K562 (cell line): ENCODE data around the gene FHIT. TPM values are rescaled to one million over a fixed set of nuclear protein-coding genes. Genes with fewer than 3 reads are reported as not detected.

ENCODE experiments used
- ATAC-seq: fragments of 200-7000 bp; cut with Tn5 transposase; 3 replicates; pipeline ENCODE4 v1.9.1; 2020; ENCODE audit warnings: moderate library complexity
- BruUV-seq: library from RNA; stranded (reverse); fragments of 400-500 nt; replicated peaks from 2 replicates; lab custom pipeline; 2021; lab: Mats Ljungman, UMichigan
- CTCF ChIA-PET: fragments of 300-600 bp; formaldehyde crosslinking; extraction: SDS; loops from one replicate; lab custom pipeline; 2021; ENCODE audit warnings: low intra/inter-chr PET ratio; lab: Yijun Ruan, JAX
- POLR2A ChIA-PET: fragments of 300-600, 350-650 bp; sonication (Branson Sonifier 250); formaldehyde crosslinking; extraction: SDS; loops from one replicate; lab custom pipeline; 2021; ENCODE audit warnings: antibody characterized with exemption, inconsistent platforms; lab: Yijun Ruan, JAX
- DNase-seq, 4 experiments: peaks; one replicate each; pipeline versions ENCODE4 v3.0.0 to v3.0.0-alpha.2; 2011 to 2018; ENCODE audit warnings: low spot score in 3 of 4, mixed read lengths in 3 of 4; ENCODE audit errors: extremely low read depth in 1 of 4
- FAIRE-seq: peaks from 2 replicates; lab custom pipeline; 2011; peaks lifted over from hg19 to GRCh38; lab: Jason Lieb, UNC
- H2AFZ ChIP-seq: 2 replicates; pipeline ENCODE4 v1.6.0; 2011; ENCODE audit warnings: low read depth, low read length, control low read depth, inconsistent platforms
- H3K27ac ChIP-seq: fragments of 200-600 bp; 3 replicates; pipeline ENCODE4 v1.8.0; 2011; ENCODE audit warnings: low read depth, mild to moderate bottlenecking, control low read depth, inconsistent platforms, low read length, moderate library complexity, mixed read lengths; ENCODE audit errors: extremely low read depth
- H3K27me3 ChIP-seq, 2 experiments: fragments of 300-600 bp in 1 of 2; 2 replicates in 1 of 2; 3 replicates in 1 of 2; pipeline versions ENCODE4 v1.6.0 to v1.8.0; 2011; ENCODE audit warnings: inconsistent platforms in 2 of 2, low read length in 2 of 2, mild to moderate bottlenecking in 1 of 2, mixed read lengths in 1 of 2, moderate library complexity in 1 of 2; ENCODE audit not compliant: control insufficient read depth in 2 of 2, insufficient read depth in 2 of 2
- H3K36me3 ChIP-seq: fragments of 300-600 bp; 3 replicates; pipeline ENCODE4 v1.8.0; 2011; ENCODE audit warnings: mild to moderate bottlenecking, low read length, inconsistent platforms; ENCODE audit not compliant: control insufficient read depth, insufficient read depth
- H3K4me1 ChIP-seq, 2 experiments: fragments of 200-600 bp in 1 of 2; replicated peaks in 1 of 2; 2 replicates in 1 of 2; 3 replicates in 1 of 2; pipeline versions ENCODE4 v1.5.1 to v1.8.0; 2011; ENCODE audit warnings: inconsistent platforms in 2 of 2, low read length in 2 of 2, mild to moderate bottlenecking in 1 of 2, mixed read lengths in 1 of 2, moderate library complexity in 1 of 2; ENCODE audit not compliant: control insufficient read depth in 2 of 2, insufficient read depth in 2 of 2
- H3K4me2 ChIP-seq: 2 replicates; pipeline ENCODE4 v1.6.1; 2011; ENCODE audit warnings: low read length, control low read depth, inconsistent platforms, mixed read lengths; ENCODE audit not compliant: insufficient read depth
- H3K4me3 ChIP-seq: fragments of 200-600 bp; sonication (generic), shearing (Covaris generic); 2 replicates; pipeline ENCODE4 v1.5.1; 2016; ENCODE audit warnings: control low read depth, inconsistent platforms
- H3K79me2 ChIP-seq: fragments of 200-600 bp; 3 replicates; pipeline ENCODE4 v1.8.0; 2011; ENCODE audit warnings: low read length, inconsistent platforms; ENCODE audit not compliant: control insufficient read depth, insufficient read depth
- H3K9ac ChIP-seq, 2 experiments: 2 replicates each; pipeline versions ENCODE4 v1.6.0 to v1.6.1; 2011; ENCODE audit warnings: low read depth in 2 of 2, low read length in 2 of 2, control low read depth in 1 of 2, inconsistent platforms in 1 of 2, mild to moderate bottlenecking in 1 of 2, mixed read lengths in 1 of 2; ENCODE audit not compliant: insufficient read depth in 1 of 2
- H3K9me1 ChIP-seq: one replicate; pipeline ENCODE4 v1.6.0; 2011; ENCODE audit warnings: inconsistent platforms, mild to moderate bottlenecking, low read length, moderate library complexity; ENCODE audit not compliant: control insufficient read depth, insufficient read depth
- H3K9me3 ChIP-seq: replicated peaks from 2 replicates; pipeline ENCODE4 v1.5.1; 2011; ENCODE audit warnings: low read depth, low read length, inconsistent platforms; ENCODE audit not compliant: control insufficient read depth, insufficient read depth
- H4K20me1 ChIP-seq: replicated peaks from 2 replicates; pipeline ENCODE4 v1.6.1; 2011; ENCODE audit warnings: low read length, inconsistent platforms, mixed read lengths; ENCODE audit not compliant: control insufficient read depth, insufficient read depth
- CHCHD3 ChIP-seq: fragments of 250-450 bp; sonication (Bioruptor Pico); IDR thresholded peaks from 2 replicates; pipeline ENCODE4 v2.1.2; 2022; ENCODE audit warnings: mild to moderate bottlenecking
- EGR1 ChIP-seq: fragments of 450-650 bp; conservative IDR thresholded peaks from 2 replicates; pipeline ENCODE4 v1.6.1; 2017; ENCODE audit warnings: mild to moderate bottlenecking
- FOXP1 ChIP-seq: sonication (generic); formaldehyde crosslinking; IDR thresholded peaks from 2 replicates; pipeline ENCODE4 v1.8.0; 2022; ENCODE audit warnings: mild to moderate bottlenecking, missing genetic modification reagents
- MTF1 ChIP-seq: fragments of 250-450 bp; sonication (Bioruptor Pico); IDR thresholded peaks from 2 replicates; pipeline ENCODE4 v1.9.0; 2021; ENCODE audit warnings: moderate library complexity, mild to moderate bottlenecking, inconsistent platforms, borderline replicate concordance
- SETDB1 ChIP-seq: IDR thresholded peaks from one replicate; pipeline ENCODE4 v1.6.1; 2012; ENCODE audit warnings: low read length, control low read depth, inconsistent platforms
- ZFP36 ChIP-seq: fragments of 150-350 bp; IDR thresholded peaks from 2 replicates; pipeline ENCODE4 v1.6.1; 2018; ENCODE audit warnings: low read length, low read depth; ENCODE audit not compliant: partially characterized antibody
- ZNF140 ChIP-seq: fragments of 250-450 bp; sonication (Bioruptor Pico); IDR thresholded peaks from 2 replicates; pipeline ENCODE4 v1.8.0; 2021; ENCODE audit warnings: moderate library complexity, mild to moderate bottlenecking, inconsistent platforms
- ZNF830 ChIP-seq: fragments of 250-450 bp; sonication (Bioruptor Pico); IDR thresholded peaks from 2 replicates; pipeline ENCODE4 v1.5.0; 2021; ENCODE audit warnings: mild to moderate bottlenecking
- ZSCAN29 ChIP-seq: fragments of 450-650 bp; IDR thresholded peaks from 2 replicates; pipeline ENCODE4 v1.6.1; 2017
- WGBS: fragments of 100-300 bp; shearing (Covaris generic); methylation state at CpG from one replicate; pipeline ENCODE4 v1.1.6; 2016; ENCODE audit warnings: low coverage, mixed read lengths; ENCODE audit not compliant: insufficient coverage; ENCODE audit errors: missing lambda C conversion rate; 5-methylcytosine and 5-hydroxymethylcytosine counted together
- in situ Hi-C: fragments of 300-500 bp; cut with MboI; formaldehyde crosslinking; loops from 4 replicates; pipeline ENCODE4 v1.15.0; 2018; ENCODE audit warnings: inconsistent platforms, mixed read lengths
- intact Hi-C: fragments of 100-400 bp; cut with micrococcal nuclease; formaldehyde crosslinking; loops from 2 replicates; pipeline ENCODE4 v1.14.2; 2022
- polyA plus RNA-seq, 8 experiments: library from polyadenylated mRNA; depleted of rRNA in 4 of 8; stranded (reverse) in 5 of 8; unstranded in 3 of 8; fragments of >200 nt; fragmentation: Nextera tagmentation in 2 of 8; fragmentation: Illumina TruSeq in 1 of 8; extraction: Ambion mirVana in 2 of 8; extraction: Trizol in 1 of 8; gene quantifications; 2 replicates each; pipeline versions ENCODE4 v1.2.1 to v1.2.3, GENCODE V29; 2011 to 2014; ENCODE audit warnings: inconsistent platforms in 1 of 8, missing spikeins in 1 of 8
- total RNA-seq, 7 experiments: library from RNA; depleted of rRNA in 6 of 7; stranded (reverse); fragments of >200 nt in 6 of 7; fragmentation: Illumina TruSeq in 2 of 7; extraction: Trizol in 2 of 7; gene quantifications; 2 replicates each; pipeline versions ENCODE4 v1.2.1 to v1.2.3, GENCODE V29; 2011 to 2021; ENCODE audit warnings: low replicate concordance in 1 of 7
- TF ChIP-seq, protein P1 (sequence below): sonication (generic); formaldehyde crosslinking; IDR thresholded peaks from 2 replicates; pipeline ENCODE4 v1.8.0; 2022; ENCODE audit warnings: mild to moderate bottlenecking, missing genetic modification reagents

The FHIT gene
- total and polyA plus RNA-seq, 9 of the 15 experiments (the other 6 are each of a cell fraction or from before 2014, with no cell fraction given) = 1.7 to 9.1 (median 4.3) TPM

GRCh38 chr3:61278713-61279112 lies 27.5 kb upstream of the FHIT start:
- FAIRE-seq = no peak
- Histone ChIP-seq H3K4me2 (no peak overlapping the region), H3K36me3 (no peaks in the 10 kb centered on the region), H4K20me1 (no peaks in the 10 kb centered on the region), H3K27me3 (no peaks in the 10 kb centered on the region), H3K9me3 (no peaks in the 10 kb centered on the region), H2AFZ (no peak overlapping the region), H3K4me3 (no peak overlapping the region)
- POLR2A ChIA-PET = no interaction called here
- TF ChIP-seq SETDB1 (no peak), ZNF830 (CRISPR knock-in tag) (no peak), FOXP1 (CRISPR knock-in tag) (no peak), ZFP36 (no peak)
- TF ChIP-seq, all 486 proteins: peak for 0
- CTCF ChIA-PET = no interaction called here
- in situ Hi-C loops = no loop called here
- no peak for ATAC-seq
- DNase-seq = no peak
- intact Hi-C loops = no loop called here
- Histone ChIP-seq H3K27ac (no peak overlapping the region), H3K4me1 (no peaks in the 10 kb centered on the region), H3K9ac (no peak overlapping the region), H3K9me1 (no peaks in the 10 kb centered on the region), H3K79me2 (no peaks in the 10 kb centered on the region)
- BruUV-seq = no TSS peak
- 0% methylated on average over 2 of the region's 2 CpGs for WGBS

GRCh38 chr3:61277411-61277810 lies 26.2 kb upstream of the FHIT start:
- WGBS = 0% methylated on average over 2 of the region's 2 CpGs
- H3K9me1 ChIP-seq = no peaks in the 10 kb centered on the region
- in situ Hi-C loops (no loop called here), intact Hi-C loops (no loop called here)
- H3K9ac ChIP-seq = no peak overlapping the region
- no peak overlapping the region for H3K4me2 ChIP-seq
- no peaks in the 10 kb centered on the region for H3K79me2 ChIP-seq
- TF ChIP-seq ZNF140 (CRISPR knock-in tag) (no peak), EGR1 (no peak), CHCHD3 (CRISPR knock-in tag) (no peak), ZSCAN29 (no peak), MTF1 (CRISPR knock-in tag) (no peak)
- TF ChIP-seq, protein P1, sequence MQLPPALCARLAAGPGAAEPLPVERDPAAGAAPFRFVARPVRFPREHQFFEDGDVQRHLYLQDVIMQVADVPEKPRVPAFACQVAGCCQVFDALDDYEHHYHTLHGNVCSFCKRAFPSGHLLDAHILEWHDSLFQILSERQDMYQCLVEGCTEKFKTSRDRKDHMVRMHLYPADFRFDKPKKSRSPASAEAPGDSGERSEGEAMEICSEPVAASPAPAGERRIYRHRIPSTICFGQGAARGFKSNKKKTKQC (CRISPR knock-in tag) = no peak
- FAIRE-seq (no peak), ATAC-seq (no peak), DNase-seq (no peak)
- no peaks in the 10 kb centered on the region for H3K4me1 ChIP-seq
- no peaks in the 10 kb centered on the region for H3K9me3 ChIP-seq
- no peak overlapping the region for H3K27ac ChIP-seq
- H3K4me3 ChIP-seq = no peak overlapping the region
- no TSS peak for BruUV-seq
- no peaks in the 10 kb centered on the region for H3K27me3 ChIP-seq
- no peaks in the 10 kb centered on the region for H4K20me1 ChIP-seq
- no peak overlapping the region for H2AFZ ChIP-seq
- CTCF ChIA-PET = no interaction called here
- H3K36me3 ChIP-seq = no peaks in the 10 kb centered on the region
- POLR2A ChIA-PET = no interaction called here
